ENCODE data around the gene PRPF8.

The PRPF8 gene

GRCh38 chr17:1729966-1730325 lies 45.3 kb upstream of the PRPF8 start:
- in situ Hi-C loops (cut with MboI; ENCODE audit: low pct_unique_long_range_greater_than_20kb, low sequenced_read_pairs, unreplicated experiment): no loop called here
- TF ChIP-seq CTCF (IDR thresholded peaks at IDR 0.05; ENCODE audit: extremely low read depth, insufficient read depth, missing control alignments): no peak
- no peak for DNase-seq (ENCODE audit: low spot score)

- in situ Hi-C loops (cut with MboI; ENCODE audit: low pct_unique_long_range_greater_than_20kb, low sequenced_read_pairs, unreplicated experiment): no loop called here
- no peak for TF ChIP-seq CTCF (IDR thresholded peaks at IDR 0.05; ENCODE audit: extremely low read depth, insufficient read depth, missing control alignments)
- no peak for DNase-seq (ENCODE audit: low spot score)
These were observed 43.4 kb upstream of the PRPF8 start for GRCh38 chr17:1727876-1728630.

- no peak for DNase-seq (ENCODE audit: low spot score)
- in situ Hi-C loops (cut with MboI; ENCODE audit: low pct_unique_long_range_greater_than_20kb, low sequenced_read_pairs, unreplicated experiment): no loop called here
- no peak for TF ChIP-seq CTCF (IDR thresholded peaks at IDR 0.05; ENCODE audit: extremely low read depth, insufficient read depth, missing control alignments)
These were observed 42.7 kb upstream of the PRPF8 start for GRCh38 chr17:1727258-1727789.

- in situ Hi-C loops (cut with MboI; ENCODE audit: low pct_unique_long_range_greater_than_20kb, low sequenced_read_pairs, unreplicated experiment): no loop called here
- no peak for DNase-seq (ENCODE audit: low spot score)
- no peak for TF ChIP-seq CTCF (IDR thresholded peaks at IDR 0.05; ENCODE audit: extremely low read depth, insufficient read depth, missing control alignments)
These were observed 42.1 kb upstream of the PRPF8 start for GRCh38 chr17:1726626-1727257.

- DNase-seq (ENCODE audit: low spot score): no peak
- in situ Hi-C loops (cut with MboI; ENCODE audit: low pct_unique_long_range_greater_than_20kb, low sequenced_read_pairs, unreplicated experiment): no loop called here
- TF ChIP-seq CTCF (IDR thresholded peaks at IDR 0.05; ENCODE audit: extremely low read depth, insufficient read depth, missing control alignments): no peak
These were observed 41.2 kb upstream of the PRPF8 start for GRCh38 chr17:1725642-1726511.

Data from GM13977 (cell line).